Measurements from ENCODE around the gene SNRK. TPM values are rescaled to one million over a fixed set of nuclear protein-coding genes. Genes with fewer than 3 reads are reported as not detected.

Gene SNRK
- total and polyA plus RNA-seq, 9 of the 15 experiments (the other 6 are each of a cell fraction or from before 2014, with no cell fraction given), result 1.7 to 12.3 (median 7.3) TPM

DNA sequence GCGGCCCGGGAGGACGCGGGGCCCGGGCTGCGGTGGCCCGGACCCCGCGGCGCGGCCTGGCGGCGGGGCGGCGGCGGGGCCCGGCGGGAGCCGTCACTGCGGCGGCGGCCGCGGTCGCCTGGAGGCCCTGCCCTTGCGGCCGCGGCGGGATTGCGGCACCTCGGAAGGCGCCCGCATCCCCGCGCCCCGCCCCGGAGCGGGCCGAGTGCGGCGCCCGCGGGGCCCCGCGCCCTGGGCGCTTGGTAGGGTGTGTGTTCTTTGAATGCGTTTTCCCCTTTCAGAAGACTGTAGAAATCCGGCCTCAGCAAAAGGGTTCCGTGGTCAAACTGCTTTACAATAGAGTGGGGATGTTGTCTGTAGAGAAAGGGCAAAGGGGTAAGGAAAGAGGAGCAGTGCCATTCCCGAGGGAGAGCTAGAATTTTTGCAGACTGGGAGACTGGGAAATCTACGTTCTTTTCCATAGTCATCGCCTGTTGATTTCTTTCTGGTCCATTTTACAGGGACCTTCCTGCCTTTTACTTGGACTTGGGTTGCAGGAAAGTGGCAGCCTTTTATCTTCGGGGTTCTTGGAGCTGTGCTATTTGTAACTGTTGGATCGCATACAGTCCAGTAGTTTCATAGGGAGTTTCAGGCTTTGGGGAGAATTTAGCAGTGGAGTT is 630 bp downstream of the SNRK start (continued):
- TF ChIP-seq, protein P1, sequence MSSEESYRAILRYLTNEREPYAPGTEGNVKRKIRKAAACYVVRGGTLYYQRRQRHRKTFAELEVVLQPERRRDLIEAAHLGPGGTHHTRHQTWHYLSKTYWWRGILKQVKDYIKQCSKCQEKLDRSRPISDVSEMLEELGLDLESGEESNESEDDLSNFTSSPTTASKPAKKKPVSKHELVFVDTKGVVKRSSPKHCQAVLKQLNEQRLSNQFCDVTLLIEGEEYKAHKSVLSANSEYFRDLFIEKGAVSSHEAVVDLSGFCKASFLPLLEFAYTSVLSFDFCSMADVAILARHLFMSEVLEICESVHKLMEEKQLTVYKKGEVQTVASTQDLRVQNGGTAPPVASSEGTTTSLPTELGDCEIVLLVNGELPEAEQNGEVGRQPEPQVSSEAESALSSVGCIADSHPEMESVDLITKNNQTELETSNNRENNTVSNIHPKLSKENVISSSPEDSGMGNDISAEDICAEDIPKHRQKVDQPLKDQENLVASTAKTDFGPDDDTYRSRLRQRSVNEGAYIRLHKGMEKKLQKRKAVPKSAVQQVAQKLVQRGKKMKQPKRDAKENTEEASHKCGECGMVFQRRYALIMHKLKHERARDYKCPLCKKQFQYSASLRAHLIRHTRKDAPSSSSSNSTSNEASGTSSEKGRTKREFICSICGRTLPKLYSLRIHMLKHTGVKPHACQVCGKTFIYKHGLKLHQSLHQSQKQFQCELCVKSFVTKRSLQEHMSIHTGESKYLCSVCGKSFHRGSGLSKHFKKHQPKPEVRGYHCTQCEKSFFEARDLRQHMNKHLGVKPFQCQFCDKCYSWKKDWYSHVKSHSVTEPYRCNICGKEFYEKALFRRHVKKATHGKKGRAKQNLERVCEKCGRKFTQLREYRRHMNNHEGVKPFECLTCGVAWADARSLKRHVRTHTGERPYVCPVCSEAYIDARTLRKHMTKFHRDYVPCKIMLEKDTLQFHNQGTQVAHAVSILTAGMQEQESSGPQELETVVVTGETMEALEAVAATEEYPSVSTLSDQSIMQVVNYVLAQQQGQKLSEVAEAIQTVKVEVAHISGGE (CRISPR knock-in tag; IDR thresholded peaks at IDR 0.05), result peak in 1 of 3 experiments; percentile 72; a peak in 2 of 6 replicates
- TF ChIP-seq ESRRA (IDR thresholded peaks at IDR 0.05; ENCODE audit: borderline replicate concordance, low read depth) (no peak), HMGN3 (IDR thresholded peaks at IDR 0.05; ENCODE audit: borderline replicate concordance, extremely low read depth, insufficient read length, low read depth, low read length) (peak; percentile 18), ID3 (CRISPR knock-in tag; IDR thresholded peaks at IDR 0.05) (no peak), ID3 (tag; IDR thresholded peaks at IDR 0.05) (no peak), SRSF3 (IDR thresholded peaks at IDR 0.05; ENCODE audit: insufficient read depth, low read length) (no peak), ERF (CRISPR knock-in tag; IDR thresholded peaks at IDR 0.05) (no peak), SAP30 (IDR thresholded peaks at IDR 0.05; ENCODE audit: borderline replicate concordance, insufficient read depth, low read depth, low read length, poor library complexity, severe bottlenecking) (peak; percentile 8), ZNF140 (CRISPR knock-in tag; IDR thresholded peaks at IDR 0.05) (no peak), CCNT2 (IDR thresholded peaks at IDR 0.05; ENCODE audit: borderline replicate concordance, extremely low read depth, insufficient read length, low read depth, low read length) (peak; percentile 61), HEY1 (CRISPR knock-in tag; IDR thresholded peaks at IDR 0.05; ENCODE audit: borderline replicate concordance) (no peak), RAD21 (CRISPR knock-in tag; conservative IDR thresholded peaks at IDR 0.05 in 1 of 2, IDR thresholded peaks at IDR 0.05 in 1 of 2) (no peak), IRF9 (tag; IDR thresholded peaks at IDR 0.05) (no peak), ARHGAP35 (IDR thresholded peaks at IDR 0.05; ENCODE audit: partially characterized antibody) (no peak)
- TF ChIP-seq, protein P2, sequence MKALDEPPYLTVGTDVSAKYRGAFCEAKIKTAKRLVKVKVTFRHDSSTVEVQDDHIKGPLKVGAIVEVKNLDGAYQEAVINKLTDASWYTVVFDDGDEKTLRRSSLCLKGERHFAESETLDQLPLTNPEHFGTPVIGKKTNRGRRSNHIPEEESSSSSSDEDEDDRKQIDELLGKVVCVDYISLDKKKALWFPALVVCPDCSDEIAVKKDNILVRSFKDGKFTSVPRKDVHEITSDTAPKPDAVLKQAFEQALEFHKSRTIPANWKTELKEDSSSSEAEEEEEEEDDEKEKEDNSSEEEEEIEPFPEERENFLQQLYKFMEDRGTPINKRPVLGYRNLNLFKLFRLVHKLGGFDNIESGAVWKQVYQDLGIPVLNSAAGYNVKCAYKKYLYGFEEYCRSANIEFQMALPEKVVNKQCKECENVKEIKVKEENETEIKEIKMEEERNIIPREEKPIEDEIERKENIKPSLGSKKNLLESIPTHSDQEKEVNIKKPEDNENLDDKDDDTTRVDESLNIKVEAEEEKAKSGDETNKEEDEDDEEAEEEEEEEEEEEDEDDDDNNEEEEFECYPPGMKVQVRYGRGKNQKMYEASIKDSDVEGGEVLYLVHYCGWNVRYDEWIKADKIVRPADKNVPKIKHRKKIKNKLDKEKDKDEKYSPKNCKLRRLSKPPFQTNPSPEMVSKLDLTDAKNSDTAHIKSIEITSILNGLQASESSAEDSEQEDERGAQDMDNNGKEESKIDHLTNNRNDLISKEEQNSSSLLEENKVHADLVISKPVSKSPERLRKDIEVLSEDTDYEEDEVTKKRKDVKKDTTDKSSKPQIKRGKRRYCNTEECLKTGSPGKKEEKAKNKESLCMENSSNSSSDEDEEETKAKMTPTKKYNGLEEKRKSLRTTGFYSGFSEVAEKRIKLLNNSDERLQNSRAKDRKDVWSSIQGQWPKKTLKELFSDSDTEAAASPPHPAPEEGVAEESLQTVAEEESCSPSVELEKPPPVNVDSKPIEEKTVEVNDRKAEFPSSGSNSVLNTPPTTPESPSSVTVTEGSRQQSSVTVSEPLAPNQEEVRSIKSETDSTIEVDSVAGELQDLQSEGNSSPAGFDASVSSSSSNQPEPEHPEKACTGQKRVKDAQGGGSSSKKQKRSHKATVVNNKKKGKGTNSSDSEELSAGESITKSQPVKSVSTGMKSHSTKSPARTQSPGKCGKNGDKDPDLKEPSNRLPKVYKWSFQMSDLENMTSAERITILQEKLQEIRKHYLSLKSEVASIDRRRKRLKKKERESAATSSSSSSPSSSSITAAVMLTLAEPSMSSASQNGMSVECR (CRISPR knock-in tag; IDR thresholded peaks at IDR 0.05), result no peak

All from K562 (cell line).